HG03196 (cell line): ENCODE measurements around the gene EFNA5.
"Not testable (repeated sequence)": the region's sequence is repeated elsewhere in the genome, so short reads cannot be mapped to it uniquely, and the experiment has no call there.

Experiments used
- ATAC-seq: cut with Tn5 transposase; IDR thresholded peaks from one replicate; pipeline ENCODE4 v1.9.1; 2021; ENCODE audit not compliant: unreplicated experiment

Gene EFNA5

GRCh38 chr5:107499776-107500175 lies 171.0 kb downstream of the EFNA5 start:
- no peak for ATAC-seq

GRCh38 chr5:107499237-107499636 lies 171.5 kb downstream of the EFNA5 start:
- no peak for ATAC-seq

GRCh38 chr5:107496466-107496865 lies 174.3 kb downstream of the EFNA5 start:
- no peak for ATAC-seq

GRCh38 chr5:107494129-107494528 lies 176.6 kb downstream of the EFNA5 start:
- not testable (repeated sequence) for ATAC-seq

GRCh38 chr5:107487056-107487542 lies 183.6 kb downstream of the EFNA5 start:
- ATAC-seq = no peak

GRCh38 chr5:107486489-107486888 lies 184.2 kb downstream of the EFNA5 start:
- ATAC-seq = peak; percentile 63

- peak; percentile 51 for ATAC-seq
Observed at GRCh38 chr5:107485184-107485583, 185.6 kb downstream of the EFNA5 start.

- ATAC-seq = no peak
Observed at GRCh38 chr5:107484281-107484680, 186.5 kb downstream of the EFNA5 start.

- ATAC-seq = no peak
Observed at GRCh38 chr5:107483231-107484024, 187.3 kb downstream of the EFNA5 start.

- no peak for ATAC-seq
Observed at GRCh38 chr5:107478068-107478641, 192.6 kb downstream of the EFNA5 start.

GRCh38 chr5:107477492-107477891 lies 193.2 kb downstream of the EFNA5 start:
- ATAC-seq = no peak

GRCh38 chr5:107476783-107477182 lies 194.0 kb downstream of the EFNA5 start:
- ATAC-seq = peak; percentile 87

- ATAC-seq = peak; percentile 72
Observed at GRCh38 chr5:107474716-107475489, 195.8 kb downstream of the EFNA5 start.

GRCh38 chr5:107474361-107474715 lies 196.4 kb downstream of the EFNA5 start:
- ATAC-seq = no peak

GRCh38 chr5:107472620-107473064 lies 198.1 kb downstream of the EFNA5 start:
- no peak for ATAC-seq

- no peak for ATAC-seq
Observed at GRCh38 chr5:107470295-107470582, 200.5 kb downstream of the EFNA5 start.

GRCh38 chr5:107469485-107470294 lies 201.0 kb downstream of the EFNA5 start:
- ATAC-seq = no peak

- no peak for ATAC-seq
Observed at GRCh38 chr5:107469064-107469463, 201.7 kb downstream of the EFNA5 start.

GRCh38 chr5:107468276-107468675 lies 202.5 kb downstream of the EFNA5 start:
- no peak for ATAC-seq

- no peak for ATAC-seq
Observed at GRCh38 chr5:107467137-107467932, 203.4 kb downstream of the EFNA5 start.
